Natural killer cell (primary cell): ENCODE results near the gene MARK2. TPM values are rescaled to one million over a fixed set of nuclear protein-coding genes. Genes with fewer than 3 reads are reported as not detected.

Source experiments
- ATAC-seq, 3 donors: fragments of 150-1000 bp in 2 of 3; fragments of 200-7000 bp in 1 of 3; cut with Tn5 transposase; 1 replicate in 1 of 3; 2 replicates in 2 of 3; pipeline ENCODE4 v1.10.0; 2021; ENCODE audit warnings: mild to moderate bottlenecking in 2 of 3, moderate library complexity in 2 of 3
- DNase-seq, 2 donors: peaks; one replicate each; pipeline versions ENCODE4 v3.0.0 to v3.0.0-alpha.2; 2013 to 2021; ENCODE audit warnings: mixed read lengths in 1 of 2
- H3K27ac ChIP-seq: one replicate; pipeline ENCODE4 v1.5.1; 2013; ENCODE audit warnings: mild to moderate bottlenecking, low read length
- H3K27me3 ChIP-seq: one replicate; pipeline ENCODE4 v1.6.1; 2013; ENCODE audit warnings: low read length; ENCODE audit not compliant: control insufficient read depth, insufficient read depth
- H3K36me3 ChIP-seq: one replicate; pipeline ENCODE4 v1.6.1; 2013; ENCODE audit warnings: low read length; ENCODE audit not compliant: control insufficient read depth, insufficient read depth
- H3K4me1 ChIP-seq: one replicate; pipeline ENCODE4 v1.6.1; 2013; ENCODE audit warnings: low read length; ENCODE audit not compliant: control insufficient read depth, insufficient read depth
- H3K4me3 ChIP-seq: one replicate; pipeline ENCODE4 v1.5.1; 2013; ENCODE audit warnings: low read length
- H3K9me3 ChIP-seq: one replicate; pipeline ENCODE4 v1.6.1; 2013; ENCODE audit warnings: low read length; ENCODE audit not compliant: control insufficient read depth, insufficient read depth
- H3K27ac Mint-ChIP-seq, 2 donors: one replicate each; pipeline ENCODE4 v1.8.0; 2022; ENCODE audit warnings: mild to moderate bottlenecking in 2 of 2, mixed read lengths in 2 of 2, moderate library complexity in 1 of 2
- H3K27me3 Mint-ChIP-seq, 2 donors: one replicate each; pipeline ENCODE4 v1.8.0; 2022; ENCODE audit warnings: low read depth in 2 of 2, mixed read lengths in 2 of 2
- H3K36me3 Mint-ChIP-seq: one replicate; pipeline ENCODE4 v1.8.0; 2022; ENCODE audit warnings: mixed read lengths
- H3K4me1 Mint-ChIP-seq, 2 donors: one replicate each; pipeline ENCODE4 v1.8.0; 2022; ENCODE audit warnings: mixed read lengths in 2 of 2
- H3K4me3 Mint-ChIP-seq: one replicate; pipeline ENCODE4 v1.8.0; 2022; ENCODE audit warnings: mild to moderate bottlenecking, moderate library complexity, mixed read lengths
- H3K9me3 Mint-ChIP-seq, 2 donors: one replicate each; pipeline ENCODE4 v1.8.0; 2022; ENCODE audit warnings: mixed read lengths in 2 of 2
- WGBS: methylation state at CpG from one replicate; pipeline ENCODE4 v1.1.7; 2013; ENCODE audit warnings: missing lambda C conversion rate; ENCODE audit not compliant: insufficient coverage; 5-methylcytosine and 5-hydroxymethylcytosine counted together
- intact Hi-C: fragments of 100-400 bp; cut with micrococcal nuclease; formaldehyde crosslinking; loops from one replicate; pipeline ENCODE4 v1.14.2; 2022
- total RNA-seq, 4 donors: library from RNA; stranded (reverse); fragments of 120-200 nt in 1 of 4; gene quantifications; one replicate each; pipeline versions ENCODE4 v1.2.3 to v1.2.4, GENCODE V29; 2013 to 2022
- TF ChIP-seq, protein P1 (sequence below): fragments of 200-600 bp; IDR thresholded peaks from one replicate; pipeline ENCODE4 v1.8.0; 2022; ENCODE audit warnings: antibody characterized with exemption

The MARK2 gene
- total RNA-seq, 3 donors from 2014 or later (not counting 1 experiment from before 2014, with no cell fraction given): 63.8 to 88.4 (median 80.2) TPM

DNA sequence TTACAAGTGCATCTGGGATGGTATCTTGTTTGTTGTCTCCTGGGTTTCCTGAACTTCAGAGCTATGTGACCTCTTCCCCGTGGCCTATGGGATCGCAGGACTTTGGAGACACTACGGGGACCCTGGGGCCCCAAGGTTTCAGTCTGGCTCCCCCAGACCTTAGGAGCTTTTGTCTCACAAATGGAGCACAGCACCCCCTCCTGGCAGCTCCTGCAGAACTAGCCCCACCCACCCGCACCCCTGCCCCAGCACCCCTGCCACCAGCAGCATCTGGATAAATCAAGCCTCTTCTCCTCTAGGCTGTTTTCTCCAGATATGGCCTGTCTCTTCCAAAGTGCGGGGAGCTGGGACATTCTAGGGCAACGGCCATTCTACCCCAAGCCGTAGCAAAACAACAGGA is 67.7 kb downstream of the MARK2 start:
- Mint-ChIP-seq H3K9me3 (no peaks in the 10 kb centered on the region), H3K36me3 (no peaks in the 10 kb centered on the region), H3K27me3 (no peaks in the 10 kb centered on the region), H3K27ac (peak overlapping the region in 1 of 2 donors; percentile 20), H3K4me1 (peaks cover 4 to 14% of the 10 kb centered on the region in 2 donors), H3K4me3 (no peak overlapping the region)
- DNase-seq: peak; percentile 34 to 78
- Histone ChIP-seq H3K27ac (no peak overlapping the region), H3K9me3 (no peaks in the 10 kb centered on the region), H3K4me3 (no peak overlapping the region), H3K36me3 (peaks cover 76% of the 10 kb centered on the region), H3K4me1 (no peaks in the 10 kb centered on the region), H3K27me3 (no peaks in the 10 kb centered on the region)
- peak in 2 of 3 donors; percentile 49 to 56 for ATAC-seq
- TF ChIP-seq, protein P1, sequence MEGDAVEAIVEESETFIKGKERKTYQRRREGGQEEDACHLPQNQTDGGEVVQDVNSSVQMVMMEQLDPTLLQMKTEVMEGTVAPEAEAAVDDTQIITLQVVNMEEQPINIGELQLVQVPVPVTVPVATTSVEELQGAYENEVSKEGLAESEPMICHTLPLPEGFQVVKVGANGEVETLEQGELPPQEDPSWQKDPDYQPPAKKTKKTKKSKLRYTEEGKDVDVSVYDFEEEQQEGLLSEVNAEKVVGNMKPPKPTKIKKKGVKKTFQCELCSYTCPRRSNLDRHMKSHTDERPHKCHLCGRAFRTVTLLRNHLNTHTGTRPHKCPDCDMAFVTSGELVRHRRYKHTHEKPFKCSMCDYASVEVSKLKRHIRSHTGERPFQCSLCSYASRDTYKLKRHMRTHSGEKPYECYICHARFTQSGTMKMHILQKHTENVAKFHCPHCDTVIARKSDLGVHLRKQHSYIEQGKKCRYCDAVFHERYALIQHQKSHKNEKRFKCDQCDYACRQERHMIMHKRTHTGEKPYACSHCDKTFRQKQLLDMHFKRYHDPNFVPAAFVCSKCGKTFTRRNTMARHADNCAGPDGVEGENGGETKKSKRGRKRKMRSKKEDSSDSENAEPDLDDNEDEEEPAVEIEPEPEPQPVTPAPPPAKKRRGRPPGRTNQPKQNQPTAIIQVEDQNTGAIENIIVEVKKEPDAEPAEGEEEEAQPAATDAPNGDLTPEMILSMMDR: peak; percentile 28
- 88% methylated on average over 7 of the region's 7 CpGs for WGBS
- intact Hi-C loops: loop anchor here (1.0 kb wide), 1 partner anchor 69 kb away; no protein-coding TSS in a partner anchor

DNA sequence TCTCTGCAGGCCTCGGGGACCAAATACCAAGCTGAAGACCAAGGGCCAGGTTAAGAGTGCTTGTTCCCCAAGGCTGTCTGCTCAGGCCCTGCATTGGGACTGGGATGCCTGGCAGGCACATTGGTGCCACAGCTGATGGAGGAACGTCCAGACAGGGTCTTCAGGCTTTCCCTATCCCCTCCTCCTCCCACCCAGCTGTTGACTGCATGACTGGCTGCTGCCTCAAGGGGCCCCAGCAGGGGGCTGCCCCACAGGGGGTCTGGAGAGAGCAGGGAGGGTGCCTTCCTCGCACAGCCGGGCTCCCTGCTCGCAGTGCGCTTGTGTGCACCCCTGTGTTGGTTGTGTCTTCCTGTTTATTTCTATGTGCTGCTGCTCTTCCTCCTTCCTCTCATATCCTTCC is 68.2 kb downstream of the MARK2 start:
- H3K4me1 Mint-ChIP-seq: peaks cover 0 to 14% of the 10 kb centered on the region in 2 donors
- no peak for DNase-seq
- H3K4me3 Mint-ChIP-seq: no peak overlapping the region
- Histone ChIP-seq H3K27me3 (no peaks in the 10 kb centered on the region), H3K27ac (no peak overlapping the region), H3K4me3 (no peak overlapping the region), H3K36me3 (peaks cover 71% of the 10 kb centered on the region), H3K4me1 (no peaks in the 10 kb centered on the region), H3K9me3 (no peaks in the 10 kb centered on the region)
- intact Hi-C loops: no loop called here
- ATAC-seq: no peak
- no peaks in the 10 kb centered on the region for H3K9me3 Mint-ChIP-seq
- H3K27ac Mint-ChIP-seq: peak overlapping the region in 1 of 2 donors; percentile 20
- H3K36me3 Mint-ChIP-seq: no peaks in the 10 kb centered on the region
- TF ChIP-seq, protein P1: no peak
- WGBS: 88% methylated on average over 6 of the region's 6 CpGs
- no peaks in the 10 kb centered on the region for H3K27me3 Mint-ChIP-seq

GRCh38 chr11:63907808-63908530 is 69.1 kb downstream of the MARK2 start:
- H3K4me1 Mint-ChIP-seq: peaks cover 0 to 18% of the 10 kb centered on the region in 2 donors
- ATAC-seq: no peak
- 97% methylated on average over 17 of the region's 21 CpGs for WGBS
- no peak overlapping the region for H3K4me3 Mint-ChIP-seq
- H3K27ac Mint-ChIP-seq: no peak overlapping the region
- no peaks in the 10 kb centered on the region for H3K27me3 Mint-ChIP-seq
- DNase-seq: no peak
- H3K36me3 Mint-ChIP-seq: no peaks in the 10 kb centered on the region
- TF ChIP-seq, protein P1: no peak
- intact Hi-C loops: no loop called here
- Histone ChIP-seq H3K36me3 (peaks cover 62% of the 10 kb centered on the region), H3K27ac (no peak overlapping the region), H3K4me1 (no peaks in the 10 kb centered on the region), H3K9me3 (no peaks in the 10 kb centered on the region), H3K27me3 (no peaks in the 10 kb centered on the region), H3K4me3 (no peak overlapping the region)
- no peaks in the 10 kb centered on the region for H3K9me3 Mint-ChIP-seq
